ENCODE data around the gene POLE4.

DNA sequence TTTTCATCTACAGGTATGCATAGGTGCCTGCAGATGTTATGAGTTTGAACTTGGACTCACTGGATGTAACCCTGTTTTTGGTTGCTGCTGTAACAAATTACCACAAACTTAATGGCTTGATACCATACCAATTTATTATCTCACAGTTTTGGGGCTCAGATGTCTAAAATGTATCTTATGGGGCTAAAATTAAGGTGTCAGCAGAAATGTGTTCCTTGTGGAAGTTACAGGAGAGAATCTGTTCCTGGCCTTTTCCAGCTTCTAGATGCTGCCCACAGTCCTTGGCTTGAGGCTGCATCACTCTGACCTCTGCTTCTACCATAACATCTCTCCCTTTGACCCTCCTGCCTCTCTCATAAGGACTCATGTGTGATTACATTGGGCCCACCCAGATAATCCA lies 47.6 kb downstream of the POLE4 start:
- TF ChIP-seq EP300 (IDR thresholded peaks at IDR 0.05; ENCODE audit: low read depth), result no peak
- TF ChIP-seq, protein P1, sequence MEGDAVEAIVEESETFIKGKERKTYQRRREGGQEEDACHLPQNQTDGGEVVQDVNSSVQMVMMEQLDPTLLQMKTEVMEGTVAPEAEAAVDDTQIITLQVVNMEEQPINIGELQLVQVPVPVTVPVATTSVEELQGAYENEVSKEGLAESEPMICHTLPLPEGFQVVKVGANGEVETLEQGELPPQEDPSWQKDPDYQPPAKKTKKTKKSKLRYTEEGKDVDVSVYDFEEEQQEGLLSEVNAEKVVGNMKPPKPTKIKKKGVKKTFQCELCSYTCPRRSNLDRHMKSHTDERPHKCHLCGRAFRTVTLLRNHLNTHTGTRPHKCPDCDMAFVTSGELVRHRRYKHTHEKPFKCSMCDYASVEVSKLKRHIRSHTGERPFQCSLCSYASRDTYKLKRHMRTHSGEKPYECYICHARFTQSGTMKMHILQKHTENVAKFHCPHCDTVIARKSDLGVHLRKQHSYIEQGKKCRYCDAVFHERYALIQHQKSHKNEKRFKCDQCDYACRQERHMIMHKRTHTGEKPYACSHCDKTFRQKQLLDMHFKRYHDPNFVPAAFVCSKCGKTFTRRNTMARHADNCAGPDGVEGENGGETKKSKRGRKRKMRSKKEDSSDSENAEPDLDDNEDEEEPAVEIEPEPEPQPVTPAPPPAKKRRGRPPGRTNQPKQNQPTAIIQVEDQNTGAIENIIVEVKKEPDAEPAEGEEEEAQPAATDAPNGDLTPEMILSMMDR (IDR thresholded peaks at IDR 0.05), result no peak

All from transverse colon (tissue), 3 donors.